ENCODE data around the gene KMT2C.

DNA sequence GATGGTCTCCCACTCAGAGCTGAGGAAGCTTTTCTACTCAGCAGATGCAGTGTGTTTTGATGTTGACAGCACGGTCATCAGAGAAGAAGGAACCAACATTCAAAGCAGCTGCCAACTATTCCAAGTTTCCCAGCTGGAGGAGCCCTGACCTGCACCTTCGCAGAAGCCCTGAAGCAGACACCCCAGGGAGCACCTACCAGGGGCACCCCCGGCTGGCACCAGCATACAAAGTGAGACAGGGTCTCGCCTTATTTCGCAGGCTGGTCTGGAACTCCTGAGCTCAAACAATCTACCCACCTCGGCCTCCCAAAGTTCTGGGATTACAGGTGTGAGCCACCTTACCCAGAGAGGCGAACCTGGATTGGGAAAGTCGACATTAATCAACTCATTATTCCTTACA is 68.6 kb downstream of the KMT2C start:
- TF ChIP-seq POLR2A (IDR thresholded peaks at IDR 0.05): no peak
- TF ChIP-seq, protein P1, sequence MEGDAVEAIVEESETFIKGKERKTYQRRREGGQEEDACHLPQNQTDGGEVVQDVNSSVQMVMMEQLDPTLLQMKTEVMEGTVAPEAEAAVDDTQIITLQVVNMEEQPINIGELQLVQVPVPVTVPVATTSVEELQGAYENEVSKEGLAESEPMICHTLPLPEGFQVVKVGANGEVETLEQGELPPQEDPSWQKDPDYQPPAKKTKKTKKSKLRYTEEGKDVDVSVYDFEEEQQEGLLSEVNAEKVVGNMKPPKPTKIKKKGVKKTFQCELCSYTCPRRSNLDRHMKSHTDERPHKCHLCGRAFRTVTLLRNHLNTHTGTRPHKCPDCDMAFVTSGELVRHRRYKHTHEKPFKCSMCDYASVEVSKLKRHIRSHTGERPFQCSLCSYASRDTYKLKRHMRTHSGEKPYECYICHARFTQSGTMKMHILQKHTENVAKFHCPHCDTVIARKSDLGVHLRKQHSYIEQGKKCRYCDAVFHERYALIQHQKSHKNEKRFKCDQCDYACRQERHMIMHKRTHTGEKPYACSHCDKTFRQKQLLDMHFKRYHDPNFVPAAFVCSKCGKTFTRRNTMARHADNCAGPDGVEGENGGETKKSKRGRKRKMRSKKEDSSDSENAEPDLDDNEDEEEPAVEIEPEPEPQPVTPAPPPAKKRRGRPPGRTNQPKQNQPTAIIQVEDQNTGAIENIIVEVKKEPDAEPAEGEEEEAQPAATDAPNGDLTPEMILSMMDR (IDR thresholded peaks at IDR 0.05): no peak

Measured in Peyer's patch (tissue), 4 donors.